Endodermal cell (in vitro differentiated cells): ENCODE measurements around the gene MTMR2. TPM values are rescaled to one million over a fixed set of nuclear protein-coding genes. Genes with fewer than 3 reads are reported as not detected.

ENCODE experiments used
- DNase-seq: peaks from one replicate; pipeline ENCODE4 v3.0.0-alpha.2; 2017
- H3K27ac ChIP-seq: 2 replicates; pipeline ENCODE4 v1.5.1; 2013; ENCODE audit warnings: mild to moderate bottlenecking, low read depth, low read length, moderate library complexity
- H3K27me3 ChIP-seq: 2 replicates; pipeline ENCODE4 v1.6.1; 2013; ENCODE audit warnings: mild to moderate bottlenecking, low read length, moderate library complexity; ENCODE audit not compliant: insufficient read depth, control insufficient read depth, poor library complexity, severe bottlenecking
- H3K36me3 ChIP-seq: 2 replicates; pipeline ENCODE4 v1.7.0; 2013; ENCODE audit warnings: mild to moderate bottlenecking, low read length, moderate library complexity; ENCODE audit not compliant: control insufficient read depth, insufficient read depth
- H3K4me1 ChIP-seq: one replicate; pipeline ENCODE4 v1.7.0; 2013; ENCODE audit warnings: low read length; ENCODE audit not compliant: control insufficient read depth, insufficient read depth
- H3K4me3 ChIP-seq: 2 replicates; pipeline ENCODE4 v1.5.1; 2013; ENCODE audit warnings: mild to moderate bottlenecking, low read length, moderate library complexity
- H3K9ac ChIP-seq: 2 replicates; pipeline ENCODE4 v1.6.1; 2013; ENCODE audit warnings: mild to moderate bottlenecking, low read length, moderate library complexity; ENCODE audit not compliant: poor library complexity, severe bottlenecking; ENCODE audit errors: extremely low read depth
- H3K9me3 ChIP-seq: 2 replicates; pipeline ENCODE4 v1.6.1; 2013; ENCODE audit warnings: mild to moderate bottlenecking, low read length, moderate library complexity; ENCODE audit not compliant: control insufficient read depth
- H3K27ac Mint-ChIP-seq: 2 replicates; pipeline ENCODE4 v1.8.0; 2020; ENCODE audit warnings: mixed read lengths
- H3K27me3 Mint-ChIP-seq: 2 replicates; pipeline ENCODE4 v1.8.0; 2021; ENCODE audit warnings: mild to moderate bottlenecking, mixed read lengths; ENCODE audit not compliant: insufficient read depth
- H3K36me3 Mint-ChIP-seq: 2 replicates; pipeline ENCODE4 v1.8.0; 2020; ENCODE audit warnings: low read depth, mixed read lengths
- H3K4me1 Mint-ChIP-seq: 2 replicates; pipeline ENCODE4 v1.8.0; 2020; ENCODE audit warnings: mixed read lengths
- H3K4me3 Mint-ChIP-seq: 2 replicates; pipeline ENCODE4 v1.8.0; 2020; ENCODE audit warnings: mild to moderate bottlenecking, moderate library complexity, mixed read lengths
- H3K9me3 Mint-ChIP-seq: 2 replicates; pipeline ENCODE4 v1.8.0; 2020; ENCODE audit warnings: mild to moderate bottlenecking, mixed read lengths
- WGBS, 2 experiments: methylation state at CpG; one replicate each; pipeline versions ENCODE4 v1.1.5 to v1.1.7; 2013; ENCODE audit warnings: missing lambda C conversion rate in 2 of 2, mixed read lengths in 1 of 2; ENCODE audit not compliant: insufficient coverage in 1 of 2, insufficient read length in 1 of 2; 5-methylcytosine and 5-hydroxymethylcytosine counted together
- total RNA-seq, 2 donors: library from RNA; stranded (reverse); fragmentation: NEBNext Ultra II Directional in 1 of 2; extraction: Animal tissue kit (Norgen Biotek cat#: 25700) in 1 of 2; gene quantifications; 2 replicates in 1 of 2; 3 replicates in 1 of 2; pipeline ENCODE4 v1.2.1, GENCODE V29; 2021
- TF ChIP-seq, protein P1 (sequence below): fragments of 200-600 bp; sonication (generic); conservative IDR thresholded peaks from 2 replicates; pipeline ENCODE4 v1.5.0; 2021; ENCODE audit warnings: antibody characterized with exemption, mild to moderate bottlenecking

Gene MTMR2
- total RNA-seq, 2 donors from 2014 or later, result 56.9 to 65.8 TPM

DNA sequence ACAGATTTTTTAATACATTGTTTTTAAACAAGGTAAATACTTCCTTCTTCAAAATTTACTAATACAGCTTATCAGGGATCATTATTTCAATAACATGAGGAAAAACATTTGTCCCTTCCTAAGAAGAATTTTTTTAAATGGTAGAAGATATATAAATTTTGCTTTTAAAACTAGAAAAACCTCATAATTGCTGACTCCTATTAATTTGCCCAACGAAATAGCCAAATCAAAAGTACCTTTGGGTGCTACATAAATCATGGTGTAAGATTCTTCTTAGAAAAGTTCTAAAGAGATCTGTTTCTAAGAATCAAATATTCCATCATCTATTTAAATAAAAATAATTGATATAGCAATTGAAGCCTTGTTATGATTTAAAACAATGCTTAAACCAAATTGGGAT, 78.7 kb downstream of the MTMR2 start:
- H3K27me3 ChIP-seq, result no peaks in the 10 kb centered on the region
- no peak overlapping the region for H3K4me3 ChIP-seq
- Mint-ChIP-seq H3K9me3 (no peaks in the 10 kb centered on the region), H3K4me1 (no peaks in the 10 kb centered on the region), H3K4me3 (no peak overlapping the region), H3K27me3 (no peaks in the 10 kb centered on the region), H3K36me3 (peaks cover 31% of the 10 kb centered on the region), H3K27ac (no peak overlapping the region)
- TF ChIP-seq, protein P1, sequence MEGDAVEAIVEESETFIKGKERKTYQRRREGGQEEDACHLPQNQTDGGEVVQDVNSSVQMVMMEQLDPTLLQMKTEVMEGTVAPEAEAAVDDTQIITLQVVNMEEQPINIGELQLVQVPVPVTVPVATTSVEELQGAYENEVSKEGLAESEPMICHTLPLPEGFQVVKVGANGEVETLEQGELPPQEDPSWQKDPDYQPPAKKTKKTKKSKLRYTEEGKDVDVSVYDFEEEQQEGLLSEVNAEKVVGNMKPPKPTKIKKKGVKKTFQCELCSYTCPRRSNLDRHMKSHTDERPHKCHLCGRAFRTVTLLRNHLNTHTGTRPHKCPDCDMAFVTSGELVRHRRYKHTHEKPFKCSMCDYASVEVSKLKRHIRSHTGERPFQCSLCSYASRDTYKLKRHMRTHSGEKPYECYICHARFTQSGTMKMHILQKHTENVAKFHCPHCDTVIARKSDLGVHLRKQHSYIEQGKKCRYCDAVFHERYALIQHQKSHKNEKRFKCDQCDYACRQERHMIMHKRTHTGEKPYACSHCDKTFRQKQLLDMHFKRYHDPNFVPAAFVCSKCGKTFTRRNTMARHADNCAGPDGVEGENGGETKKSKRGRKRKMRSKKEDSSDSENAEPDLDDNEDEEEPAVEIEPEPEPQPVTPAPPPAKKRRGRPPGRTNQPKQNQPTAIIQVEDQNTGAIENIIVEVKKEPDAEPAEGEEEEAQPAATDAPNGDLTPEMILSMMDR, result no peak
- WGBS, 2 experiments, result no CpG with 5 or more reads among the region's 1 CpG
- H3K36me3 ChIP-seq, result peaks cover 79% of the 10 kb centered on the region
- no peak for DNase-seq
- no peak overlapping the region for H3K9ac ChIP-seq
- H3K4me1 ChIP-seq, result no peaks in the 10 kb centered on the region
- H3K27ac ChIP-seq, result no peak overlapping the region
- H3K9me3 ChIP-seq, result no peaks in the 10 kb centered on the region

DNA sequence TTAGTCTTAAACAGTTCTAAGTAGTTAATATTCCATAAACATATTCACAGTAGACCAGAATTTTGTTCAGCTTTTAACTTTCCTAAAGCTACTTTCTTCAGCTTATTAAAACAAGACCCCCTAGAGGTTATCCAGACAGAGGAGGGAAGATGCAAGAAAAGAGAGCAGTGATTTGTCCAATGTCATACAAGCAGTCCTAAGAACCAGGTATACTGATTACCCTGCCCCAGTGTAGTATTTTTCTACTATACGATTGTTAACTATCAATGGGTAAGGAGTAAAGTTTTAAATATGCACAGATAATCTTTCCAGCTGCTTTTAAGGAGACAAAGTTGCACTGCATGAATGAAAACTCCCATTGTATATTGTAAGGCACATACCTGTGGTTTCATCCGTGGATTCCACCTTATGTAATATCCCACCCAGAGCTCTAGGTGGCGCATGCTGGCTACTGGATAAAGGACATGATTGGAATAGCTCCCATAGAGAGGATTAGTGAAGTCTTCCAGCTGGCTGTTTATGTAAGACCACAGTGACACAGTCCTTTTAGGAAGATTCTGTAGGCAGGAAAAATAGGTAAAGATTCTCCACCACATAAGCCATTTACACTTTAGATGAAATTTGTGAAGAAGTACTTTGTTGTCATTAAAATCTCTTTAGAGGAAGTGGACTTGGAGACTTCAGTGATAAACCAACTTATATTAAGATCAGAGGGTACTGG, 88.0 kb downstream of the MTMR2 start:
- peak; percentile 84 for DNase-seq
- Histone ChIP-seq H3K27ac (no peak overlapping the region), H3K9ac (no peak overlapping the region), H3K4me3 (no peak overlapping the region), H3K4me1 (no peaks in the 10 kb centered on the region), H3K36me3 (peaks cover 90% of the 10 kb centered on the region), H3K9me3 (no peaks in the 10 kb centered on the region), H3K27me3 (no peaks in the 10 kb centered on the region)
- no peaks in the 10 kb centered on the region for H3K9me3 Mint-ChIP-seq
- TF ChIP-seq, protein P1, result peak; percentile 94
- WGBS, 2 experiments, result 38% methylated on average over 3 of the region's 3 CpGs; no CpG with 5 or more reads in 1 of the 2 experiments
- H3K4me1 Mint-ChIP-seq, result no peaks in the 10 kb centered on the region
- peaks cover 26% of the 10 kb centered on the region for H3K36me3 Mint-ChIP-seq
- no peaks in the 10 kb centered on the region for H3K27me3 Mint-ChIP-seq
- H3K27ac Mint-ChIP-seq, result peak overlapping the region; percentile 12
- no peak overlapping the region for H3K4me3 Mint-ChIP-seq

DNA sequence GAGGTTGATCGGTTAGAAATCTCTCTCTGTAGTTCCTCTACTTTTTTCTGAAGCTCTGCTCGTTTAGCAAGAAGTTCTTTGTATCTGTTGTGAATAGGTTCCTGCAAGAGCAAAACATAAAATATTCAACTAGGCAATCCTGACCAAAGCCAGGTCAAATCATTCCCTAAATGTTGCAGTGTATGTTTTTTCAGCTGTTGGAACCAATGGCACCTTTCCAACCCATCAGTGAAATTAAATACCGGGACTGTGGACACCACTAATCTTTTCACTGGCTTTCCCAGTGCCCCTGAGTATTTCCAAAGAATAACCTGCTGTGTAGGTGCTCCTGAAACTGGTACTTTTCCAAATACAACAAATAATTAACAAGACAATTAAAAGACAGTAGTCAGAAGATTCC, 88.6 kb downstream of the MTMR2 start:
- Histone ChIP-seq H3K4me1 (no peaks in the 10 kb centered on the region), H3K36me3 (peaks cover 87% of the 10 kb centered on the region), H3K9ac (no peak overlapping the region), H3K27me3 (no peaks in the 10 kb centered on the region), H3K9me3 (no peaks in the 10 kb centered on the region), H3K4me3 (no peak overlapping the region), H3K27ac (no peak overlapping the region)
- H3K36me3 Mint-ChIP-seq, result peaks cover 30% of the 10 kb centered on the region
- no peak overlapping the region for H3K4me3 Mint-ChIP-seq
- 87 to 91% methylated on average over 3 of the region's 3 CpGs for WGBS, 2 experiments
- H3K9me3 Mint-ChIP-seq, result no peaks in the 10 kb centered on the region
- no peaks in the 10 kb centered on the region for H3K4me1 Mint-ChIP-seq
- DNase-seq, result no peak
- TF ChIP-seq, protein P1, result no peak
- peak overlapping the region; percentile 12 for H3K27ac Mint-ChIP-seq
- H3K27me3 Mint-ChIP-seq, result no peaks in the 10 kb centered on the region
